ENCODE results near the gene KLF1.

The KLF1 gene

DNA sequence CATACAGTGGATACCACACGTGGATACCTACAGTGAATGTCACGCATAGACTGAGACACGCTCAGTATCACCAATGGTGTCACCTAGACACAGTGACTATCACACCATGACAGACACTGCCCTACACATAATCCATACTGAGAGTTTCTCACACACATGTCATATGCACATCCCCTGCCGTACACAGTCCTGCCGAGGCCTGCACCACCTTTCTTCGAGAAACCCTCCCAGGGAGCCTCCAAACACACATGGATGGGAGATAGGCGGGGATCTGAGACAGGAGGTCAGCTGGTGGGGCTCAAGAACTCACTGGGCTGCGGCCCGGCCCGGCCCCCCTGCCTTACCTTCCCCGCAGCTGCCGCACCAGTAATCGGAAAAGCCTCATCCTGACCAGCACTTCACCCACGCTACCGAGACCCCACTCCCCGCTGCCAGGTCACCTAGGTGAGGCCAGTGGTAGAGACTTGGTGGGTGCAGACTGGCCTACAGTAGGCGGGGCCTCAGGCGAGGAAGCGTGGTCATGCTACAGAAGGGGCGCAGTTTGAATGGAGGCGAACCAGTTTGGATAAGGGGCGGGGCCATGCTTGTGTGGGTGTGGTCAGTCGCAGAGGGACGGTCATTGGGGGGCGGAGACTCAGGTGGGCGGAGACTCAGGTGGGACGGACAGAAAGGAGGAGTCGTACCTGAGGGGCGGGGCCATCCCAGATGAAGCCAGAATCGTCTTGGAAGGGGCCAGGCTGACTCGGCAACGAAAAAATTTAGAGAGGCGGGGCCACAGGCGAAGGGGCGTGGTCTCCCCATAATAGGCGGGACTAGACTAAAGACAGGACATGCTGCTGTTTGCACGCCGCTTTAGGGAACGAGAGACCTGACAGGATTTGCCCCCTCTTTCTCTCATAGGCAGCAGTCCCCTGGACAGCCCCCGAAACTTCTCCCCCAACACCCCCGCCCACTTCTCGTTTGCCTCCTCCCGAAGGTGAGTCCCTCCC, 46.6 kb downstream of the KLF1 start (continued):
- TF ChIP-seq, protein P1, sequence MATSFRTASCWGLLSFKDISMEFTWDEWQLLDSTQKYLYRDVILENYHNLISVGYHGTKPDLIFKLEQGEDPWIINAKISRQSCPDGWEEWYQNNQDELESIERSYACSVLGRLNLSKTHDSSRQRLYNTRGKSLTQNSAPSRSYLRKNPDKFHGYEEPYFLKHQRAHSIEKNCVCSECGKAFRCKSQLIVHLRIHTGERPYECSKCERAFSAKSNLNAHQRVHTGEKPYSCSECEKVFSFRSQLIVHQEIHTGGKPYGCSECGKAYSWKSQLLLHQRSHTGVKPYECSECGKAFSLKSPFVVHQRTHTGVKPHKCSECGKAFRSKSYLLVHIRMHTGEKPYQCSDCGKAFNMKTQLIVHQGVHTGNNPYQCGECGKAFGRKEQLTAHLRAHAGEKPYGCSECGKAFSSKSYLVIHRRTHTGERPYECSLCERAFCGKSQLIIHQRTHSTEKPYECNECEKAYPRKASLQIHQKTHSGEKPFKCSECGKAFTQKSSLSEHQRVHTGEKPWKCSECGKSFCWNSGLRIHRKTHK (tag by site-specific recombination; IDR thresholded peaks at IDR 0.05): no peak
- TF ChIP-seq PATZ1 (tag by site-specific recombination; IDR thresholded peaks at IDR 0.05): 0 out of 2 replicates have a peak, but pooled peaks have one; percentile 36
- TF ChIP-seq EGR2 (tag by site-specific recombination; IDR thresholded peaks at IDR 0.05; ENCODE audit: low read depth): peak; percentile 72
- TF ChIP-seq, protein P2, sequence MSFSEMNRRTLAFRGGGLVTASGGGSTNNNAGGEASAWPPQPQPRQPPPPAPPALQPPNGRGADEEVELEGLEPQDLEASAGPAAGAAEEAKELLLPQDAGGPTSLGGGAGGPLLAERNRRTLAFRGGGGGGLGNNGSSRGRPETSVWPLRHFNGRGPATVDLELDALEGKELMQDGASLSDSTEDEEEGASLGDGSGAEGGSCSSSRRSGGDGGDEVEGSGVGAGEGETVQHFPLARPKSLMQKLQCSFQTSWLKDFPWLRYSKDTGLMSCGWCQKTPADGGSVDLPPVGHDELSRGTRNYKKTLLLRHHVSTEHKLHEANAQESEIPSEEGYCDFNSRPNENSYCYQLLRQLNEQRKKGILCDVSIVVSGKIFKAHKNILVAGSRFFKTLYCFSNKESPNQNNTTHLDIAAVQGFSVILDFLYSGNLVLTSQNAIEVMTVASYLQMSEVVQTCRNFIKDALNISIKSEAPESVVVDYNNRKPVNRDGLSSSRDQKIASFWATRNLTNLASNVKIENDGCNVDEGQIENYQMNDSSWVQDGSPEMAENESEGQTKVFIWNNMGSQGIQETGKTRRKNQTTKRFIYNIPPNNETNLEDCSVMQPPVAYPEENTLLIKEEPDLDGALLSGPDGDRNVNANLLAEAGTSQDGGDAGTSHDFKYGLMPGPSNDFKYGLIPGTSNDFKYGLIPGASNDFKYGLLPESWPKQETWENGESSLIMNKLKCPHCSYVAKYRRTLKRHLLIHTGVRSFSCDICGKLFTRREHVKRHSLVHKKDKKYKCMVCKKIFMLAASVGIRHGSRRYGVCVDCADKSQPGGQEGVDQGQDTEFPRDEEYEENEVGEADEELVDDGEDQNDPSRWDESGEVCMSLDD (tag by site-specific recombination; IDR thresholded peaks at IDR 0.05): no peak
- no peak for TF ChIP-seq PRDM1 (tag by site-specific recombination; IDR thresholded peaks at IDR 0.05)
- TF ChIP-seq BCL6B (tag by site-specific recombination; IDR thresholded peaks at IDR 0.05): no peak
- 0 out of 2 replicates have a peak, but pooled peaks have one; percentile 21 for TF ChIP-seq KLF16 (tag by site-specific recombination; IDR thresholded peaks at IDR 0.05)
- TF ChIP-seq ZNF174 (tag by site-specific recombination; IDR thresholded peaks at IDR 0.05): no peak
- no peak for TF ChIP-seq SETDB1 (IDR thresholded peaks at IDR 0.05; ENCODE audit: insufficient read length, low read length)
- no peak for TF ChIP-seq ZNF114 (tag by site-specific recombination; IDR thresholded peaks at IDR 0.05)
- peak; percentile 85 for TF ChIP-seq SP3 (tag by site-specific recombination; IDR thresholded peaks at IDR 0.05)
- TF ChIP-seq ZNF155 (tag by site-specific recombination; IDR thresholded peaks at IDR 0.05): no peak
- TF ChIP-seq ZNF521 (tag by site-specific recombination; IDR thresholded peaks at IDR 0.05): no peak
- no peak for TF ChIP-seq SALL2 (tag by site-specific recombination; IDR thresholded peaks at IDR 0.05; ENCODE audit: borderline replicate concordance)
- TF ChIP-seq PRDM2 (tag by site-specific recombination; IDR thresholded peaks at IDR 0.05; ENCODE audit: borderline replicate concordance): no peak
- no peak for TF ChIP-seq ZNF777 (tag by site-specific recombination; IDR thresholded peaks at IDR 0.05; ENCODE audit: borderline replicate concordance)
- TF ChIP-seq YY2 (tag by site-specific recombination; IDR thresholded peaks at IDR 0.05): no peak
- TF ChIP-seq ZNF510 (tag by site-specific recombination; IDR thresholded peaks at IDR 0.05; ENCODE audit: insufficient replicate concordance): no peak
- no peak for TF ChIP-seq ZFP41 (tag by site-specific recombination; IDR thresholded peaks at IDR 0.05; ENCODE audit: borderline replicate concordance)
- TF ChIP-seq ZNF157 (tag by site-specific recombination; IDR thresholded peaks at IDR 0.05): no peak
- TF ChIP-seq ZNF239 (tag by site-specific recombination; IDR thresholded peaks at IDR 0.05): no peak
- peak; percentile 99 for TF ChIP-seq KLF9 (tag by site-specific recombination; IDR thresholded peaks at IDR 0.05; ENCODE audit: low read depth)
- no peak for TF ChIP-seq ZNF610 (tag by site-specific recombination; IDR thresholded peaks at IDR 0.05; ENCODE audit: borderline replicate concordance)
- TF ChIP-seq ZNF830 (tag by site-specific recombination; IDR thresholded peaks at IDR 0.05; ENCODE audit: low read depth): no peak
- TF ChIP-seq KLF1 (tag by site-specific recombination; IDR thresholded peaks at IDR 0.05): peak; percentile 94

Data from HEK293 (cell line).